ENCODE data around the gene KLHDC8B. TPM values are rescaled to one million over a fixed set of nuclear protein-coding genes. Genes with fewer than 3 reads are reported as not detected.
A peak's percentile ranks its signal among the peaks of the same experiment; 100 is the strongest.
"Not testable (repeated sequence)": the region's sequence is repeated elsewhere in the genome, so short reads cannot be mapped to it uniquely, and the experiment has no call there.

KLHDC8B gene
- total RNA-seq, 1 experiment from 2014 or later, result 1.7 TPM

- no peaks in the 10 kb centered on the region for H3K36me3 Mint-ChIP-seq (ENCODE audit: insufficient read depth, unreplicated experiment)
- peaks cover 11% of the 10 kb centered on the region for H3K9me3 Mint-ChIP-seq (ENCODE audit: unreplicated experiment)
- peak overlapping the region; percentile 67 for H3K27ac Mint-ChIP-seq (ENCODE audit: low read depth, unreplicated experiment)
- no peaks in the 10 kb centered on the region for H3K4me1 Mint-ChIP-seq (ENCODE audit: insufficient read depth, unreplicated experiment)
- intact Hi-C loops (cut with micrococcal nuclease), result no loop called here
- H3K4me3 Mint-ChIP-seq (ENCODE audit: unreplicated experiment), result no peak overlapping the region
- POLR2A ChIA-PET, result interaction anchor here (0.7 to 1.8 kb wide), 6 partner anchors 14 to 77 kb away, joined by 3 to 10 read pairs (median 4); no protein-coding TSS in a partner anchor
- CTCF ChIA-PET, result interaction anchor here (0.6 to 0.9 kb wide), 3 partner anchors 12 to 320 kb away, joined by 3 to 4 read pairs (median 4); no protein-coding TSS in a partner anchor
- no peak for DNase-seq (ENCODE audit: unreplicated experiment)
- no TSS peak for BruUV-seq (replicated peaks)
- no peaks in the 10 kb centered on the region for H3K27me3 Mint-ChIP-seq (ENCODE audit: insufficient read depth, unreplicated experiment)
- no peak for TF ChIP-seq CTCF (IDR thresholded peaks at IDR 0.05; ENCODE audit: unreplicated experiment)
These were observed 47.7 kb downstream of the KLHDC8B start for GRCh38 chr3:49219132-49219531.

GRCh38 chr3:49220985-49221563 lies 49.7 kb downstream of the KLHDC8B start:
- ChIA-PET POLR2A (interaction anchor here (0.9 kb wide), 1 partner anchor 55 kb away, joined by 3 read pairs; no protein-coding TSS in a partner anchor), CTCF (interaction anchor here (0.6 kb wide), 2 partner anchors 24 to 35 kb away, joined by 3 to 4 read pairs; no protein-coding TSS in a partner anchor)
- intact Hi-C loops (cut with micrococcal nuclease); H3K4me3 Mint-ChIP-seq (ENCODE audit: unreplicated experiment); H3K4me1 Mint-ChIP-seq (ENCODE audit: insufficient read depth, unreplicated experiment); H3K27me3 Mint-ChIP-seq (ENCODE audit: insufficient read depth, unreplicated experiment); BruUV-seq (replicated peaks); H3K9me3 Mint-ChIP-seq (ENCODE audit: unreplicated experiment); DNase-seq (ENCODE audit: unreplicated experiment); H3K36me3 Mint-ChIP-seq (ENCODE audit: insufficient read depth, unreplicated experiment); H3K27ac Mint-ChIP-seq (ENCODE audit: low read depth, unreplicated experiment): not testable (repeated sequence)

GRCh38 chr3:49222002-49222401 lies 50.6 kb downstream of the KLHDC8B start:
- no peak for TF ChIP-seq CTCF (IDR thresholded peaks at IDR 0.05; ENCODE audit: unreplicated experiment)
- no peak overlapping the region for H3K4me3 Mint-ChIP-seq (ENCODE audit: unreplicated experiment)
- peaks cover 9% of the 10 kb centered on the region for H3K9me3 Mint-ChIP-seq (ENCODE audit: unreplicated experiment)
- no peaks in the 10 kb centered on the region for H3K27me3 Mint-ChIP-seq (ENCODE audit: insufficient read depth, unreplicated experiment)
- CTCF ChIA-PET, result interaction anchor here (1.2 kb wide), 1 partner anchor 8 kb away, joined by 3 read pairs; no protein-coding TSS in a partner anchor
- no peak for DNase-seq (ENCODE audit: unreplicated experiment)
- no peaks in the 10 kb centered on the region for H3K36me3 Mint-ChIP-seq (ENCODE audit: insufficient read depth, unreplicated experiment)
- no TSS peak for BruUV-seq (replicated peaks)
- POLR2A ChIA-PET, result no interaction called here
- H3K27ac Mint-ChIP-seq (ENCODE audit: low read depth, unreplicated experiment), result no peak overlapping the region
- H3K4me1 Mint-ChIP-seq (ENCODE audit: insufficient read depth, unreplicated experiment), result no peaks in the 10 kb centered on the region
- intact Hi-C loops (cut with micrococcal nuclease), result no loop called here

Other genes starting within 250 kb of the KLHDC8B start
- 18.8 and 26.1 TPM in 2 replicates for gene P4HTM, start 181.4 kb upstream of the KLHDC8B start, total RNA-seq (2022)
- 112 and 116 TPM in 2 replicates for gene WDR6, start 164.2 kb upstream of the KLHDC8B start, total RNA-seq (2022)
- gene DALRD3, start 153.0 kb upstream of the KLHDC8B start, total RNA-seq (2022), result 41.8 and 42.7 TPM in 2 replicates
- gene NDUFAF3, start 149.5 kb upstream of the KLHDC8B start, total RNA-seq (2022), result 77.8 and 86.5 TPM in 2 replicates
- gene IMPDH2, start 142.2 kb upstream of the KLHDC8B start, total RNA-seq (2022), result 317 and 476 TPM in 2 replicates
- gene QRICH1, start 77.5 kb upstream of the KLHDC8B start, total RNA-seq (2022), result 96.1 and 97.2 TPM in 2 replicates
- 114 and 149 TPM in 2 replicates for gene QARS1, start 66.8 kb upstream of the KLHDC8B start, total RNA-seq (2022)
- 39.3 and 51.4 TPM in 2 replicates for gene USP19, start 50.8 kb upstream of the KLHDC8B start, total RNA-seq (2022)
- gene LAMB2, start 38.5 kb upstream of the KLHDC8B start, total RNA-seq (2022), result 224 and 264 TPM in 2 replicates
- gene CCDC71, start 5.3 kb upstream of the KLHDC8B start, total RNA-seq (2022), result 25.7 and 26.0 TPM in 2 replicates
- 8.1 and 9.4 TPM in 2 replicates for gene C3orf62, start 105.6 kb downstream of the KLHDC8B start, total RNA-seq (2022)
- 52.6 and 54.1 TPM in 2 replicates for gene USP4, start 168.5 kb downstream of the KLHDC8B start, total RNA-seq (2022)
- 576 and 589 TPM in 2 replicates for gene GPX1, start 186.8 kb downstream of the KLHDC8B start, total RNA-seq (2022)
- 273 and 298 TPM in 2 replicates for gene RHOA, start 240.4 kb downstream of the KLHDC8B start, total RNA-seq (2022)
- gene TCTA, start 240.8 kb downstream of the KLHDC8B start, total RNA-seq (2022), result 14.0 and 17.2 TPM in 2 replicates

All from MCF 10A (cell line).